ENCODE results near the gene DIDO1. TPM values are rescaled to one million over a fixed set of nuclear protein-coding genes. Genes with fewer than 3 reads are reported as not detected.

The DIDO1 gene
- total RNA-seq, 4 donors from 2014 or later = 68.3 to 135 (median 88.0) TPM

DNA sequence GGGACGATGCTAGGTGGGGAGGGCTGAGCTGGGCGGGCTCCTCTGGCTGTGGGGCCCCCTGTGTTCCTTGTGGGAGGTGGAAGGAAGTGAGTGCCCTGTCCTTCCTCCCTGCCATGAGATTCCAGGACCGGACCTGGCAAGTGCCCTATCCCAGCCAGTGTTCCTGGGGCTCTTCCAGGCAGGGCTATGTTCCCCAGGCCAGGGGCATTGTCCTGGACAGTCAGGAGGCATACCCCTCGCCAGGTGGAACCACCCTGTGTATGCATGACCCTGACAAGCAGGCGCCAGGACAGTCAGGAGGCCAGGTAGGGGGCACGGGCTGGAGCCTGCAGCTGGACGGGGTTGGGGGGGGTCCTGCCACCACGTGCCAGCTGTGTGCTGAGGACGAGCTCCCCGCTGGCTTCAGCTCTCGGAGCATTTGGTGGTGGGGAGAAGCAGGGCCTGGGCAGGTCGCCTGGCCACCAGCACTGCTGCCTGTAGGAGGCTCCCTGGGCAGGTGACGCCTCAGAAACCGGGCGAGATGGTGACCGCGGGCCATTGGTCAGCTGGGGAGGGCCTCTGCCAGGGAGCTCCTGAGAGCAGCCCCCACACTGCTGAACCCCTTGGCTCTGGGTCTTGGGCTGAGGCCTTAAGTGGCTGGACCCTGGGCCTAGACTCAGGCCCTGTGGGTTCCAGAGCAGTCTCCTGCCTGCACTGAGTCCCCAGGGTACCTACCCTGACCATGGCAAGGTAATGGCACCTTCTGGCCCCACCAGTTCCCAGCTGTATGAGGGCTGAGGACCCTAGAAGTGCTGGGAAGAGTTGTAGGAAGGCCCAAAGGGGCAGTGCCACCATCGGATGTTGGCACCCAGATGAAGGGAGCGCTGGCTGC is 26.9 kb upstream of the DIDO1 start:
- Histone ChIP-seq H3K27me3 (no peaks in the 10 kb centered on the region), H3K9me3 (no peaks in the 10 kb centered on the region), H3K27ac (peak overlapping the region; percentile 87 to 92 (median 90)), H3K36me3 (no peaks in the 10 kb centered on the region), H3K4me3 (peak overlapping the region in 3 of 4 donors; percentile 22 to 40 (median 28)), H3K4me1 (peaks cover 22 to 45% (median 42%) of the 10 kb centered on the region in 4 donors)
- TF ChIP-seq EP300 (IDR thresholded peaks at IDR 0.05; ENCODE audit: low read depth) = no peak
- TF ChIP-seq POLR2AphosphoS5 (IDR thresholded peaks at IDR 0.05) = no peak
- TF ChIP-seq, protein P1, sequence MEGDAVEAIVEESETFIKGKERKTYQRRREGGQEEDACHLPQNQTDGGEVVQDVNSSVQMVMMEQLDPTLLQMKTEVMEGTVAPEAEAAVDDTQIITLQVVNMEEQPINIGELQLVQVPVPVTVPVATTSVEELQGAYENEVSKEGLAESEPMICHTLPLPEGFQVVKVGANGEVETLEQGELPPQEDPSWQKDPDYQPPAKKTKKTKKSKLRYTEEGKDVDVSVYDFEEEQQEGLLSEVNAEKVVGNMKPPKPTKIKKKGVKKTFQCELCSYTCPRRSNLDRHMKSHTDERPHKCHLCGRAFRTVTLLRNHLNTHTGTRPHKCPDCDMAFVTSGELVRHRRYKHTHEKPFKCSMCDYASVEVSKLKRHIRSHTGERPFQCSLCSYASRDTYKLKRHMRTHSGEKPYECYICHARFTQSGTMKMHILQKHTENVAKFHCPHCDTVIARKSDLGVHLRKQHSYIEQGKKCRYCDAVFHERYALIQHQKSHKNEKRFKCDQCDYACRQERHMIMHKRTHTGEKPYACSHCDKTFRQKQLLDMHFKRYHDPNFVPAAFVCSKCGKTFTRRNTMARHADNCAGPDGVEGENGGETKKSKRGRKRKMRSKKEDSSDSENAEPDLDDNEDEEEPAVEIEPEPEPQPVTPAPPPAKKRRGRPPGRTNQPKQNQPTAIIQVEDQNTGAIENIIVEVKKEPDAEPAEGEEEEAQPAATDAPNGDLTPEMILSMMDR (IDR thresholded peaks at IDR 0.05) = no peak
- no peak for TF ChIP-seq POLR2A (IDR thresholded peaks at IDR 0.05)
- in situ Hi-C loops (cut with MboI; ENCODE audit: low pct_ligation_motif_present in 1 of 4, low pct_unique_long_range_greater_than_20kb in 1 of 4, low sequenced_read_pairs in 3 of 4) = no loop called here
- 73% methylated on average over 18 of the region's 19 CpGs; no CpG with 5 or more reads in 1 of the 2 donors for WGBS, 2 donors (ENCODE audit: low coverage in 1 of 2)
- no peak for DNase-seq
- intact Hi-C loops (cut with DNase I; ENCODE audit: low total_unique reads) = no loop called here

DNA sequence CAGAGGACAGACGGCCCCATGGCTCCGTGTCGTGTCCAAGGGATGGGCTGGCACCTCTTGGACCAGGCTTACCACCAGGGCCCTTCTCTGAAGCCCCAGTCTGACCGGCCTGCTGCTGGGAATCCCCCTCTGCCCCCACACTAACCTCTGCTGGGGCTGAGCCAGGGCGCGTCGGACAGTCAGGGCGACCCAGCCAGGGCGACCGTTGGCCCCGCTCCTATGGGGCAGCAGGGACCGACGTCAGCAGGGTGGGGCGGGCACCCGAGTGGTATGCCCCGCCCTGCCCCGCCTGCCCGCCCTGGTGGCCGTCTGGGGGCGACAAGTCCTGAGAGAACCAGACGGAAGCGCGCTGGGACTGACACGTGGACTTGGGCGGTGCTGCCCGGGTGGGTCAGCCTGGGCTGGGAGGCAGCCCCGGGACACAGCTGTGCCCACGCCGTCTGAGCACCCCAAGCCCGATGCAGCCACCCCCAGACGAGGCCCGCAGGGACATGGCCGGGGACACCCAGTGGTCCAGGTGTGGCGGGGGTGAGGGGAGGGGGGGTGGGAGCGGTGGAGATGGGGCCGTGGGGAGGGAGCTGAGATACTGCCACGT is 26.2 kb upstream of the DIDO1 start, which contains the start of gene SLC17A9:
SLC17A9 (plus strand) TSS at position 337 of the 595 bp plus-strand sequence; CDS start at position 459, 122 bp downstream.
- in situ Hi-C loops (cut with MboI; ENCODE audit: low pct_ligation_motif_present in 1 of 4, low pct_unique_long_range_greater_than_20kb in 1 of 4, low sequenced_read_pairs in 3 of 4) = no loop called here
- peak within 1 kb of the TSS; percentile 14 to 40 (median 25) for H3K4me3 ChIP-seq
- peaks cover 22 to 45% (median 42%) of the 10 kb centered on the region in 4 donors for H3K4me1 ChIP-seq
- 7% methylated on average over 29 of the region's 37 CpGs; no CpG with 5 or more reads in 1 of the 2 donors for WGBS, 2 donors (ENCODE audit: low coverage in 1 of 2)
- TF ChIP-seq, protein P1 (IDR thresholded peaks at IDR 0.05) = peak in 1 of 5 experiments; percentile 46
- TF ChIP-seq EP300 (IDR thresholded peaks at IDR 0.05; ENCODE audit: low read depth) (no peak), POLR2A (IDR thresholded peaks at IDR 0.05) (peak; percentile 53), POLR2AphosphoS5 (IDR thresholded peaks at IDR 0.05) (peak in 2 of 3 donors; percentile 33 to 47)
- DNase-seq = peak; percentile 94
- peak within 1 kb of the TSS; percentile 87 to 92 (median 90) for H3K27ac ChIP-seq
- H3K36me3 ChIP-seq = no peaks in the 10 kb centered on the region
- no peaks in the 10 kb centered on the region for H3K9me3 ChIP-seq
- no peaks in the 10 kb centered on the region for H3K27me3 ChIP-seq
- intact Hi-C loops (cut with DNase I; ENCODE audit: low total_unique reads) = no loop called here

- intact Hi-C loops (cut with DNase I; ENCODE audit: low total_unique reads) (no loop called here), in situ Hi-C loops (cut with MboI; ENCODE audit: low pct_ligation_motif_present in 1 of 4, low pct_unique_long_range_greater_than_20kb in 1 of 4, low sequenced_read_pairs in 3 of 4) (no loop called here)
- H3K4me3 ChIP-seq = peak overlapping the region in 3 of 4 donors; percentile 22 to 40 (median 28)
- peaks cover 0 to 4% (median 0%) of the 10 kb centered on the region in 4 donors for H3K36me3 ChIP-seq
- no peak for TF ChIP-seq EP300 (IDR thresholded peaks at IDR 0.05; ENCODE audit: low read depth)
- TF ChIP-seq, protein P1 (IDR thresholded peaks at IDR 0.05) = no peak
- TF ChIP-seq POLR2A (IDR thresholded peaks at IDR 0.05) = no peak
- peak overlapping the region; percentile 87 to 92 (median 90) for H3K27ac ChIP-seq
- peaks cover 22 to 45% (median 42%) of the 10 kb centered on the region in 4 donors for H3K4me1 ChIP-seq
- DNase-seq = no peak
- H3K27me3 ChIP-seq = no peaks in the 10 kb centered on the region
- 88 to 100% methylated on average over 1 to 6 of the region's 8 CpGs for WGBS, 2 donors (ENCODE audit: low coverage in 1 of 2)
- no peaks in the 10 kb centered on the region for H3K9me3 ChIP-seq
Observed at GRCh38 chr20:62951896-62952372, 25.6 kb upstream of the DIDO1 start.
